TTC549 (cell line): ENCODE data around the gene RACK1.

Experiments
- FAIRE-seq: peaks from 2 replicates; lab custom pipeline; 2012; peaks lifted over from hg19 to GRCh38; lab: Jason Lieb, UNC

RACK1 gene

GRCh38 chr5:181259974-181260719 is 16.4 kb upstream of the RACK1 start:
- FAIRE-seq: no peak

GRCh38 chr5:181259283-181259682 is 15.6 kb upstream of the RACK1 start:
- FAIRE-seq: no peak

GRCh38 chr5:181258576-181258975 is 14.9 kb upstream of the RACK1 start:
- FAIRE-seq: no peak

GRCh38 chr5:181255836-181256578 is 12.3 kb upstream of the RACK1 start:
- no peak for FAIRE-seq

GRCh38 chr5:181255276-181255675 is 11.6 kb upstream of the RACK1 start:
- no peak for FAIRE-seq

GRCh38 chr5:181248277-181248676 is 4.6 kb upstream of the RACK1 start:
- FAIRE-seq: no peak

- FAIRE-seq: no peak
Observed at GRCh38 chr5:181246276-181247049, 2.8 kb upstream of the RACK1 start.

- FAIRE-seq: no peak
Observed at GRCh38 chr5:181245427-181246275, 1.9 kb upstream of the RACK1 start.

GRCh38 chr5:181243018-181243563 is 615 bp downstream of the RACK1 start:
- no peak for FAIRE-seq

- no peak for FAIRE-seq
Observed at GRCh38 chr5:181242031-181242451, 1.7 kb downstream of the RACK1 start.

- no peak for FAIRE-seq
Observed at GRCh38 chr5:181241393-181241975, 2.2 kb downstream of the RACK1 start.

- no peak for FAIRE-seq
Observed at GRCh38 chr5:181239062-181239663, 4.5 kb downstream of the RACK1 start.

GRCh38 chr5:181237729-181238385 is 5.8 kb downstream of the RACK1 start:
- no peak for FAIRE-seq

GRCh38 chr5:181236954-181237641 is 6.6 kb downstream of the RACK1 start:
- no peak for FAIRE-seq

GRCh38 chr5:181236471-181236870 is 7.2 kb downstream of the RACK1 start:
- no peak for FAIRE-seq

GRCh38 chr5:181235689-181236366 is 7.9 kb downstream of the RACK1 start:
- FAIRE-seq: no peak

GRCh38 chr5:181235323-181235688 is 8.4 kb downstream of the RACK1 start:
- no peak for FAIRE-seq

GRCh38 chr5:181234455-181235306 is 9.0 kb downstream of the RACK1 start:
- FAIRE-seq: no peak
